Small intestine (tissue), 7 donors: ENCODE results near the gene CDADC1. TPM values are rescaled to one million over a fixed set of nuclear protein-coding genes. Genes with fewer than 3 reads are reported as not detected.

ENCODE experiments used
- DNase-seq, 2 donors: peaks; one replicate each; pipeline versions ENCODE4 v3.0.0 to v3.0.0-alpha.2; 2013
- FAIRE-seq: peaks from 2 replicates; lab custom pipeline; 2012; peaks lifted over from hg19 to GRCh38; lab: Jason Lieb, UNC
- H3K27ac ChIP-seq, 3 donors: one replicate each; pipeline ENCODE4 v1.5.1; 2013; ENCODE audit warnings: low read length in 2 of 3, mild to moderate bottlenecking in 2 of 3, control low read depth in 1 of 3, inconsistent platforms in 1 of 3, low read depth in 1 of 3, moderate library complexity in 1 of 3
- H3K27me3 ChIP-seq, 3 donors: one replicate each; pipeline ENCODE4 v1.6.1; 2013; ENCODE audit warnings: low read length in 3 of 3, inconsistent platforms in 1 of 3; ENCODE audit not compliant: control insufficient read depth in 3 of 3, insufficient read depth in 3 of 3
- H3K36me3 ChIP-seq, 3 donors: one replicate each; pipeline ENCODE4 v1.6.1; 2013; ENCODE audit warnings: low read length in 3 of 3, inconsistent platforms in 1 of 3, low read depth in 1 of 3, mild to moderate bottlenecking in 1 of 3, moderate library complexity in 1 of 3; ENCODE audit not compliant: control insufficient read depth in 3 of 3, insufficient read depth in 2 of 3
- H3K4me1 ChIP-seq, 3 donors: one replicate each; pipeline ENCODE4 v1.6.1; 2013; ENCODE audit warnings: low read length in 2 of 3, inconsistent platforms in 1 of 3, low read depth in 1 of 3, mild to moderate bottlenecking in 1 of 3, moderate library complexity in 1 of 3; ENCODE audit not compliant: control insufficient read depth in 3 of 3, insufficient read depth in 2 of 3
- H3K4me3 ChIP-seq, 3 donors: one replicate each; pipeline ENCODE4 v1.5.1; 2013; ENCODE audit warnings: low read length in 3 of 3, control low read depth in 1 of 3, inconsistent platforms in 1 of 3, low read depth in 1 of 3, mild to moderate bottlenecking in 1 of 3, moderate library complexity in 1 of 3
- H3K9me3 ChIP-seq, 2 donors: one replicate each; pipeline ENCODE4 v1.6.1; 2013; ENCODE audit warnings: low read depth in 1 of 2, low read length in 1 of 2; ENCODE audit not compliant: control insufficient read depth in 2 of 2, insufficient read depth in 1 of 2
- WGBS, 3 donors: extraction: QIAGEN DNeasy Blood & Tissue Kit; methylation state at CpG; one replicate each; pipeline ENCODE4 v1.1.7; 2013; 5-methylcytosine and 5-hydroxymethylcytosine counted together
- polyA plus RNA-seq, 4 donors: library from polyadenylated mRNA; stranded (reverse) in 3 of 4; unstranded in 1 of 4; fragments of 200-250 nt in 3 of 4; fragments of 120-200 nt in 1 of 4; gene quantifications; one replicate each; pipeline versions ENCODE4 v1.2.1 to v1.2.3, GENCODE V29; 2013
- donor health status: healthy with polysubstance abuse.
- donor health status: control.
- donor health status: control.
- donor health status: Bipolar disorder and iron deficiency.
- donor health status: healthy.

Gene CDADC1
- polyA plus RNA-seq, 4 donors, result 3.2 to 8.8 (median 3.8) TPM

DNA sequence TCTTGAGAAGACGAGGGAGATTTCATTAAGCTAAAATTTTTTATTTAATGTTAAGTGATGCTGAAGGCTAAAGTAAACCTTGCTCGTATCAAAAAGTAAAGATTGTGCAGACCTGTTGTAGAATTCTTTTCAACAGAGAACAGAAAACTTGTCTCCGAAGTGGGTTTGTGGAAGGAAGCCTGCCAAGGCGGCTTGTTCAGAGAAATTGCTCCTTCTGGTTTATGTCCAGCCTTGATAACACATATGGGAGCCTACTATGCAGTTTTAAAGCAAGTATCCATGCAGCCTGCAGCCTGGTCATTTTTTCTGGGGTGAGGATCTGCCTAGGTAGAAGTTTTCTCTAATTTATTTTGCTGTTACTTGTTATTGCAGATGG lies 26.1 kb upstream of the CDADC1 start:
- H3K27me3 ChIP-seq, result peaks cover 12 to 78% (median 29%) of the 10 kb centered on the region in 3 donors
- no peak overlapping the region for H3K27ac ChIP-seq
- FAIRE-seq (no peak), DNase-seq (no peak)
- no peaks in the 10 kb centered on the region for H3K36me3 ChIP-seq
- H3K4me3 ChIP-seq, result no peak overlapping the region
- WGBS, 3 donors, result 59 to 71% (median 63%) methylated on average over 4 of the region's 4 CpGs
- H3K4me1 ChIP-seq, result peaks cover 0 to 6% (median 2%) of the 10 kb centered on the region in 3 donors
- no peaks in the 10 kb centered on the region for H3K9me3 ChIP-seq

- H3K27me3 ChIP-seq, result peaks cover 6 to 46% (median 15%) of the 10 kb centered on the region in 3 donors
- 35 to 62% (median 44%) methylated on average over 5 of the region's 5 CpGs for WGBS, 3 donors
- H3K9me3 ChIP-seq, result no peaks in the 10 kb centered on the region
- H3K4me1 ChIP-seq, result no peaks in the 10 kb centered on the region
- no peak for DNase-seq
- H3K4me3 ChIP-seq, result no peak overlapping the region
- H3K36me3 ChIP-seq, result no peaks in the 10 kb centered on the region
- no peak overlapping the region for H3K27ac ChIP-seq
- FAIRE-seq, result no peak
Measured at GRCh38 chr13:49225223-49226042, 22.3 kb upstream of the CDADC1 start.

GRCh38 chr13:49226613-49227012 lies 21.1 kb upstream of the CDADC1 start:
- FAIRE-seq (no peak), DNase-seq (no peak)
- Histone ChIP-seq H3K36me3 (no peaks in the 10 kb centered on the region), H3K4me1 (no peaks in the 10 kb centered on the region), H3K27me3 (peaks cover 0 to 35% (median 6%) of the 10 kb centered on the region in 3 donors), H3K9me3 (no peaks in the 10 kb centered on the region), H3K4me3 (no peak overlapping the region), H3K27ac (no peak overlapping the region)
- WGBS, 3 donors, result 88 to 93% (median 89%) methylated on average over 5 of the region's 5 CpGs

- Histone ChIP-seq H3K27ac (no peak overlapping the region), H3K4me3 (no peak overlapping the region), H3K9me3 (no peaks in the 10 kb centered on the region), H3K27me3 (no peaks in the 10 kb centered on the region), H3K4me1 (no peaks in the 10 kb centered on the region), H3K36me3 (no peaks in the 10 kb centered on the region)
- DNase-seq (no peak), FAIRE-seq (no peak)
- 91 to 95% (median 94%) methylated on average over 2 to 3 of the region's 3 CpGs for WGBS, 3 donors
Measured at GRCh38 chr13:49234741-49235140, 13.0 kb upstream of the CDADC1 start.

DNA sequence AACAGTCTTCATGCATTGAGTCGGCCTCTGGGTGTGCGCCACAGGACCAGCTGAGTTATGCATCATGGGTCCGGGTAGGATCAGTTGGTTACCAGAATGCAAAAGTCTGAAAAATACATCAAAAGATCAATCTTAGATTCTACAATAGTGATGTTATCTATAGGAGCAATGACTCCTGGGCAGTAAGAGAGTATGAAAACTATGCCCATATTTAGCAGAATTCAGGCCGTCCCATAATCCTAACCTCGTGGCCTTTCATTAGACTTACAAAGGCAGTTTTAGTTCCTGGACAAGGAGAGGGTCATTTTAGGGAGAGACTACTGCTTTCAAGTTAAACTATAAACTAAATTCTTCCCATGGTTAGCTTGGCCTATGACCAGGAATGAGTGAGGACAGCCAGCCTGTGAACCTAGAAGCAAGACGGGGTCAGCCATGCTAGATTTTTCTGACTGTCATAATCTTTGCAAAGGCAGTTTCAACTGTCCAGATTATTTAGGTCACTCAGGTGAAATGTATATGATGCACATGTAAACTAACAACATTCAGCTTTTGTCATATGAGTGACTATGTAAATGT lies 11.8 kb upstream of the CDADC1 start:
- DNase-seq, result no peak
- Histone ChIP-seq H3K4me3 (no peak overlapping the region), H3K9me3 (no peaks in the 10 kb centered on the region), H3K27me3 (no peaks in the 10 kb centered on the region), H3K27ac (no peak overlapping the region), H3K4me1 (no peaks in the 10 kb centered on the region), H3K36me3 (no peaks in the 10 kb centered on the region)
- WGBS, 3 donors, result 87 to 95% (median 93%) methylated on average over 6 of the region's 6 CpGs
- no peak for FAIRE-seq

DNA sequence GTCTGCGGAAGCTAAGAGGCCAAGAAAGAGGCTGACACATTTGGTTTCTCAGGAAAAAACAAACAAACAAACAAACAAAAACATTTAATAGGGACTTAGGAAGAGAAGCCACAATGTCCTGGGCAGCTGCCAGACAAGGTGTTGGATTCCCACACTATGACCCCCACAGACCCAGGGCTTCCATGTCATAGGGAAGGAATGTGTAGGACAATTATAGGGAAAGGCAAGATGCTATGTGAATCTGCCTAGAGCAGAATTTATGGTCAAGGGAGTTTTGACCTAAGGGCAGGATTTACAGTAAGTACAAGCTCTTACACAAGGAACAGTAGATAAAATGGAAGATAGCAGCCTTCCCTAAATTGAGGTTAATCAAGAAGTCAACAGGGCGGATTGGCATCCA lies 9.1 kb upstream of the CDADC1 start:
- Histone ChIP-seq H3K27ac (no peak overlapping the region), H3K36me3 (peaks cover 0 to 2% (median 0%) of the 10 kb centered on the region in 3 donors), H3K9me3 (peaks cover 0 to 10% of the 10 kb centered on the region in 2 donors), H3K4me1 (no peaks in the 10 kb centered on the region), H3K27me3 (no peaks in the 10 kb centered on the region), H3K4me3 (no peak overlapping the region)
- DNase-seq, result no peak
- no peak for FAIRE-seq
- 93 to 99% (median 94%) methylated on average over 2 of the region's 2 CpGs for WGBS, 3 donors

- WGBS, 3 donors, result 13 to 26% (median 22%) methylated on average over 4 of the region's 4 CpGs
- Histone ChIP-seq H3K4me3 (no peak overlapping the region), H3K4me1 (peaks cover 0 to 9% (median 0%) of the 10 kb centered on the region in 3 donors), H3K36me3 (peaks cover 0 to 2% (median 0%) of the 10 kb centered on the region in 3 donors), H3K27me3 (no peaks in the 10 kb centered on the region), H3K27ac (no peak overlapping the region), H3K9me3 (peaks cover 0 to 10% of the 10 kb centered on the region in 2 donors)
- DNase-seq, result peak; percentile 38 to 67
- no peak for FAIRE-seq
Measured at GRCh38 chr13:49240017-49240416, 7.7 kb upstream of the CDADC1 start.

DNA sequence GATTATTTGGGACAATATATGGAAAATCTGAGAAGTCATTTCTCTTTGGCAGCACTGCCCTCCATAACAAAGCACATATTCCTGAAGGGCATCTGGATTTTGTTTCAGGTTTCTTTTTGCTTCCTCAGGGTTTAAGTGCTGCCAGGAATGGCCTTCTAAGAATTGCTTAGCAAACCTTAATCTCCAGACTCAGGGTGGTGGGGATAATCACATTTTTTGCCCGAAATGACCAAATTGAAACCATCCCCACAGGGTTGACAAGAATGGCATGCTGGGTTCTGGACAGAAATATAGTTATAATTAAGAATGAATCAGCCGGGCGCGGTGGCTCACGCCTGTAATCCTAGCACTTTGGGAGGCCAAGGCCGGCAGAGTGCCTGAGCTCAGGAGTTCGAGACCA lies 6.4 kb upstream of the CDADC1 start:
- DNase-seq (no peak), FAIRE-seq (no peak)
- Histone ChIP-seq H3K27me3 (no peaks in the 10 kb centered on the region), H3K4me3 (no peak overlapping the region), H3K4me1 (peaks cover 0 to 9% (median 0%) of the 10 kb centered on the region in 3 donors), H3K9me3 (peaks cover 0 to 10% of the 10 kb centered on the region in 2 donors), H3K27ac (no peak overlapping the region), H3K36me3 (peaks cover 0 to 2% (median 0%) of the 10 kb centered on the region in 3 donors)
- 82 to 89% (median 88%) methylated on average over 7 of the region's 7 CpGs for WGBS, 3 donors
